Stimulated activated CD4-positive, alpha-beta T cell treated with anti-CD3 and anti-CD28 coated beads, Interleukin-15, amount 100 ng/mL, for 48 hours (primary cell): ENCODE data around the gene FAM156A.
"Not testable (repeated sequence)": the region's sequence is repeated elsewhere in the genome, so short reads cannot be mapped to it uniquely, and the experiment has no call there.

ENCODE experiments used
- DNase-seq, 2 donors: peaks; one replicate each; pipeline ENCODE4 v3.0.0-alpha.2; 2020; ENCODE audit warnings: low read depth in 2 of 2

The FAM156A gene

DNA sequence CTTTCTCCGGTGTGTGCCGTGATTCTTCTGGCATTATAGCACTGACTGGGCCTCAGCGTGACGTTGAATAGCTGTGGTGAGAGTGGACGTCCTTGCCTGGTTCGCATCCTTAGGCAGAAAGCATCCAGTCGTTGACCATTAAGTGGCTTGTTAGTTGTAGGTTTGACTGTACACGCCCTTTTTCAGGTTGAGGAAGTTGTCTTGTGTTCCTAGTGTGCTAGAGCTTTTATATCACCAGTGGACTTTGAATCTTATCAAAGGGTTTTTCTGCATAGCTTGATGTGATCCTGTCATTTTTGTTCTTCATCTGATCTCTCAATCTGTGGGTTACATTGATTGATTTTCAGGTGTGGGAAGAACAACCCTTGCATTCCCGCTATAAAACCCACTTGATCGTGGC is 52.8 kb downstream of the FAM156A start:
- DNase-seq: not testable (repeated sequence)
